H1 (cell line): ENCODE measurements around the gene NMD3. TPM values are rescaled to one million over a fixed set of nuclear protein-coding genes. Genes with fewer than 3 reads are reported as not detected.

ENCODE experiments used
- CTCF ChIA-PET: fragments of 300-600 bp; sonication (Branson Sonifier 250); formaldehyde crosslinking; loops from one replicate; lab custom pipeline; 2021; ENCODE audit not compliant: partially characterized antibody; lab: Charles Lee
- POLR2A ChIA-PET: fragments of 300-600 bp; sonication (Branson Sonifier 250); formaldehyde crosslinking; loops from one replicate; lab custom pipeline; 2021; ENCODE audit warnings: inconsistent platforms; ENCODE audit not compliant: partially characterized antibody; lab: Charles Lee
- DNase-seq, 2 experiments: peaks; one replicate each; pipeline versions ENCODE4 v3.0.0 to v3.0.0-alpha.2; 2010 to 2022; ENCODE audit warnings: low spot score in 2 of 2, low read depth in 1 of 2, mixed read lengths in 1 of 2
- FAIRE-seq: peaks from 2 replicates; lab custom pipeline; 2011; peaks lifted over from hg19 to GRCh38; lab: Jason Lieb, UNC
- H2AFZ ChIP-seq: 2 replicates; pipeline ENCODE4 v1.8.1; 2012; ENCODE audit warnings: low read length, inconsistent platforms
- H2AK5ac ChIP-seq: 2 replicates; pipeline ENCODE4 v1.6.1; 2013; ENCODE audit warnings: low read depth, low read length
- H2BK120ac ChIP-seq: replicated peaks from 2 replicates; pipeline ENCODE3; 2013; ENCODE audit warnings: low read depth, low read length, inconsistent platforms
- H2BK12ac ChIP-seq: 2 replicates; pipeline ENCODE4 v1.6.1; 2013; ENCODE audit warnings: low read depth, low read length
- H2BK15ac ChIP-seq: 2 replicates; pipeline ENCODE4 v1.6.1; 2013; ENCODE audit warnings: low read length
- H2BK20ac ChIP-seq: 2 replicates; pipeline ENCODE4 v1.6.1; 2013; ENCODE audit warnings: low read length
- H2BK5ac ChIP-seq: 2 replicates; pipeline ENCODE4 v1.6.1; 2013; ENCODE audit warnings: low read depth, low read length
- H3K14ac ChIP-seq: 2 replicates; pipeline ENCODE4 v1.6.1; 2013; ENCODE audit warnings: inconsistent platforms; ENCODE audit not compliant: insufficient read length
- H3K18ac ChIP-seq: 2 replicates; pipeline ENCODE4 v1.6.1; 2013; ENCODE audit warnings: low read length; ENCODE audit errors: extremely low read depth
- H3K23ac ChIP-seq: 2 replicates; pipeline ENCODE4 v1.6.1; 2013; ENCODE audit warnings: inconsistent platforms; ENCODE audit not compliant: insufficient read length
- H3K23me2 ChIP-seq: 2 replicates; pipeline ENCODE4 v1.6.1; 2013; ENCODE audit warnings: low read depth, low read length
- H3K27ac ChIP-seq: 2 replicates; pipeline ENCODE4 v1.6.1; 2011; ENCODE audit warnings: low read depth, low read length, inconsistent platforms
- H3K27me3 ChIP-seq, 4 experiments: replicated peaks in 1 of 4; 1 replicate in 1 of 4; 2 replicates in 3 of 4; pipeline versions ENCODE4 v1.6.1 to v1.8.1; 2011 to 2013; ENCODE audit warnings: low read length in 3 of 4, mild to moderate bottlenecking in 3 of 4, inconsistent platforms in 2 of 4, mixed read lengths in 2 of 4, moderate library complexity in 1 of 4; ENCODE audit not compliant: control insufficient read depth in 3 of 4, insufficient read depth in 3 of 4; ENCODE audit errors: extremely low read depth in 1 of 4
- H3K36me3 ChIP-seq, 4 experiments: 2 replicates each; pipeline versions ENCODE4 v1.6.1 to v1.8.1; 2011 to 2013; ENCODE audit warnings: mild to moderate bottlenecking in 4 of 4, low read length in 3 of 4, moderate library complexity in 2 of 4, control low read depth in 1 of 4, inconsistent platforms in 1 of 4; ENCODE audit not compliant: insufficient read depth in 4 of 4, control insufficient read depth in 2 of 4
- H3K4ac ChIP-seq: replicated peaks from 2 replicates; pipeline ENCODE3; 2013; ENCODE audit warnings: low read length, low read depth, mixed read lengths, inconsistent platforms; ENCODE audit not compliant: insufficient read length
- H3K4me1 ChIP-seq, 4 experiments: replicated peaks in 1 of 4; 1 replicate in 1 of 4; 2 replicates in 3 of 4; pipeline versions ENCODE4 v1.6.1 to v1.8.1; 2011 to 2013; ENCODE audit warnings: low read length in 3 of 4, inconsistent platforms in 2 of 4, mixed read lengths in 1 of 4; ENCODE audit not compliant: insufficient read depth in 4 of 4, control insufficient read depth in 3 of 4
- H3K4me2 ChIP-seq, 2 experiments: 2 replicates each; pipeline versions ENCODE4 v1.6.1 to v1.8.1; 2011 to 2013; ENCODE audit warnings: low read depth in 2 of 2, low read length in 2 of 2, control low read depth in 1 of 2, inconsistent platforms in 1 of 2, mild to moderate bottlenecking in 1 of 2; ENCODE audit not compliant: insufficient read depth in 1 of 2
- H3K4me3 ChIP-seq, 4 experiments: fragments of 200-600, 300-600 bp in 1 of 4; sonication (generic), shearing (Covaris generic), sonication (Bioruptor Twin) in 1 of 4; 2 replicates each; pipeline versions ENCODE4 v1.5.1 to v1.8.1; 2011 to 2016; ENCODE audit warnings: low read length in 4 of 4, low read depth in 3 of 4, control low read depth in 2 of 4, inconsistent platforms in 2 of 4, mild to moderate bottlenecking in 2 of 4, mixed read lengths in 1 of 4, moderate library complexity in 1 of 4; ENCODE audit not compliant: insufficient read depth in 2 of 4; ENCODE audit errors: extremely low read depth in 1 of 4
- H3K56ac ChIP-seq: replicated peaks from 2 replicates; pipeline ENCODE3; 2013; ENCODE audit warnings: low read depth, mild to moderate bottlenecking, mixed read lengths, low read length, inconsistent platforms; ENCODE audit not compliant: insufficient read length
- H3K79me1 ChIP-seq: 2 replicates; pipeline ENCODE4 v1.6.1; 2013; ENCODE audit warnings: low read depth, low read length, control low read depth
- H3K79me2 ChIP-seq, 2 experiments: 2 replicates each; pipeline versions ENCODE4 v1.6.1 to v1.8.1; 2012 to 2013; ENCODE audit warnings: low read length in 2 of 2, mild to moderate bottlenecking in 2 of 2, inconsistent platforms in 1 of 2; ENCODE audit not compliant: insufficient read depth in 2 of 2, control insufficient read depth in 1 of 2
- H3K9ac ChIP-seq, 4 experiments: replicated peaks in 1 of 4; 1 replicate in 1 of 4; 2 replicates in 3 of 4; pipeline versions ENCODE4 v1.6.1 to v1.8.1; 2011 to 2013; ENCODE audit warnings: low read depth in 3 of 4, low read length in 3 of 4, control low read depth in 2 of 4, mild to moderate bottlenecking in 2 of 4, moderate library complexity in 2 of 4, inconsistent platforms in 1 of 4; ENCODE audit errors: extremely low read depth in 1 of 4
- H3K9me3 ChIP-seq, 2 experiments: 2 replicates each; pipeline versions ENCODE4 v1.6.1 to v1.8.1; 2012 to 2013; ENCODE audit warnings: mild to moderate bottlenecking in 2 of 2, moderate library complexity in 2 of 2, control low read depth in 1 of 2, inconsistent platforms in 1 of 2, low read depth in 1 of 2, low read length in 1 of 2, mixed read lengths in 1 of 2; ENCODE audit not compliant: insufficient read depth in 2 of 2
- H4K20me1 ChIP-seq, 2 experiments: replicated peaks in 1 of 2; 2 replicates each; pipeline versions ENCODE3 to v1.8.1; 2011 to 2013; ENCODE audit warnings: inconsistent platforms in 2 of 2, low read length in 2 of 2, mild to moderate bottlenecking in 1 of 2; ENCODE audit not compliant: insufficient read depth in 2 of 2, control insufficient read depth in 1 of 2
- H4K5ac ChIP-seq: 2 replicates; pipeline ENCODE4 v1.6.1; 2013; ENCODE audit warnings: low read length, low read depth, mixed read lengths, inconsistent platforms; ENCODE audit not compliant: insufficient read length
- H4K8ac ChIP-seq: 2 replicates; pipeline ENCODE4 v1.8.0; 2013; ENCODE audit warnings: mild to moderate bottlenecking, moderate library complexity, low read length, inconsistent platforms; ENCODE audit not compliant: insufficient read depth; ENCODE audit errors: extremely low read depth
- H4K91ac ChIP-seq: replicated peaks from 2 replicates; pipeline ENCODE3; 2013; ENCODE audit warnings: low read length, mixed read lengths, inconsistent platforms; ENCODE audit not compliant: insufficient read length
- CREB1 ChIP-seq: IDR thresholded peaks from 2 replicates; pipeline ENCODE4 v1.6.1; 2012; ENCODE audit warnings: inconsistent platforms
- CTBP2 ChIP-seq: IDR thresholded peaks from 2 replicates; pipeline ENCODE4 v1.7.0; 2011; ENCODE audit warnings: borderline replicate concordance, mild to moderate bottlenecking, moderate library complexity, mixed read lengths, low read length; ENCODE audit not compliant: insufficient read depth, insufficient read length
- EGR1 ChIP-seq: IDR thresholded peaks from 2 replicates; pipeline ENCODE4 v1.6.1; 2011; ENCODE audit warnings: low read depth, low read length, borderline replicate concordance
- EZH2 ChIP-seq: fragments of 200-600 bp; sonication (generic); IDR thresholded peaks from 2 replicates; pipeline ENCODE4 v1.7.1; 2012; ENCODE audit warnings: low read depth, mild to moderate bottlenecking, moderate library complexity, low read length, inconsistent platforms; ENCODE audit not compliant: severe bottlenecking
- JUN ChIP-seq: IDR thresholded peaks from 2 replicates; pipeline ENCODE4 v1.6.1; 2011; ENCODE audit warnings: low read depth, mild to moderate bottlenecking, improper control_type of control experiment, low read length
- KDM5A ChIP-seq: fragments of 200-600 bp; IDR thresholded peaks from 2 replicates; pipeline ENCODE4 v1.7.1; 2012; ENCODE audit warnings: mild to moderate bottlenecking, low read length, inconsistent platforms, mixed read lengths
- POLR2A ChIP-seq, 2 experiments: IDR thresholded peaks; 1 replicate in 1 of 2; 2 replicates in 1 of 2; pipeline ENCODE4 v1.6.1; 2011; ENCODE audit warnings: low read depth in 2 of 2, low read length in 2 of 2, mild to moderate bottlenecking in 2 of 2; ENCODE audit errors: control extremely low read depth in 1 of 2
- RXRA ChIP-seq: IDR thresholded peaks from 2 replicates; pipeline ENCODE4 v1.6.1; 2011; ENCODE audit warnings: low read depth, mild to moderate bottlenecking, low read length, moderate library complexity; ENCODE audit not compliant: insufficient read depth
- SP2 ChIP-seq: IDR thresholded peaks from 2 replicates; pipeline ENCODE4 v1.6.1; 2012; ENCODE audit warnings: mild to moderate bottlenecking, low read length, inconsistent platforms
- SRF ChIP-seq: IDR thresholded peaks from 2 replicates; pipeline ENCODE4 v1.6.1; 2011; ENCODE audit warnings: mild to moderate bottlenecking, low read depth, low read length, moderate library complexity
- SUZ12 ChIP-seq: fragments of 200-600 bp; sonication (generic); IDR thresholded peaks from 2 replicates; pipeline ENCODE4 v1.6.1; 2012; ENCODE audit warnings: mild to moderate bottlenecking, inconsistent platforms, low read length, moderate library complexity, mixed read lengths
- TAF1 ChIP-seq: IDR thresholded peaks from 2 replicates; pipeline ENCODE4 v1.6.1; 2011; ENCODE audit warnings: mild to moderate bottlenecking, low read depth, low read length
- WGBS, 2 experiments: shearing (Covaris generic) in 1 of 2; methylation state at CpG; one replicate each; pipeline versions ENCODE4 v1.1.6 to v1.1.7; 2013 to 2015; ENCODE audit warnings: low lambda C conversion rate in 2 of 2, mixed read lengths in 2 of 2, inconsistent platforms in 1 of 2, low coverage in 1 of 2, missing lambda C conversion rate in 1 of 2; ENCODE audit not compliant: insufficient replicate concordance in 2 of 2, insufficient coverage in 1 of 2, insufficient read length in 1 of 2; ENCODE audit errors: extremely low coverage in 1 of 2, missing lambda C conversion rate in 1 of 2; 5-methylcytosine and 5-hydroxymethylcytosine counted together
- polyA plus RNA-seq, 7 experiments: library from polyadenylated mRNA; depleted of rRNA in 3 of 7; stranded (reverse) in 5 of 7; unstranded in 2 of 7; fragments of >200 nt in 5 of 7; fragments of 200-250 nt in 2 of 7; gene quantifications; 1 replicate in 5 of 7; 2 replicates in 1 of 7; 4 replicates in 1 of 7; pipeline versions ENCODE4 v1.2.1 to v1.2.3, GENCODE V29; 2011 to 2013; ENCODE audit warnings: missing spikeins in 2 of 7, mixed read lengths in 2 of 7
- total RNA-seq: library from RNA; stranded (reverse); fragmentation: NEBNext Ultra II Directional; extraction: Animal tissue kit (Norgen Biotek cat#: 25700); gene quantifications from 2 replicates; pipeline ENCODE4 v1.2.1, GENCODE V29; 2021

The NMD3 gene
- total and polyA plus RNA-seq, 2 of the 8 experiments (the other 6 are each of a cell fraction or from before 2014, with no cell fraction given), result 12.1 to 64.2 TPM

DNA sequence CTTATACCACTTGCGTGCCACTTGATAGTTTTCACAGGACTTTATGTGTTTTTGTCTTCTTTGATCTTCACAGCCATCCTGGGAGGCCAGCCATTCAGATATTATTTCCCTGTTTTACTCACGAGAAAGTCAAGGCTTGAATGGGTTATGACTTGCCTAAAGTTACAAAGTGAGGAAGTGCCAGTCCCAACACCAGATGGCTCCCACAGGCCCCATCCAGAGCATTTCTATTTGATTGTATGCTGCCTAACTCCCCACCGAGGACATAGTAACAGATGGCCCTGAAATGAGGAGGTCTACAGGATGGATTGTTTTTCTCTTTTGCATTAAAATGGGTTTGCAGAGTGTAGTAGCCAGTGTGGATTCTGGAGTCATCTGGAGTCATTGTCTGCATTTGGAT lies 75.7 kb downstream of the NMD3 start:
- peaks cover 0 to 3% (median 0%) of the 10 kb centered on the region in 4 experiments; a peak in 1 of 8 replicates for H3K36me3 ChIP-seq
- no peaks in the 10 kb centered on the region for H3K23me2 ChIP-seq
- CTCF ChIA-PET, result interaction anchor here (1.5 kb wide), 1 partner anchor 9 kb away, joined by 7 read pairs; no protein-coding TSS in a partner anchor
- TF ChIP-seq SRF (no peak), CTBP2 (no peak), CREB1 (no peak), EGR1 (no peak), SUZ12 (no peak), EZH2 (no peak), RXRA (no peak), TAF1 (no peak), KDM5A (no peak), POLR2A (IDR thresholded peaks at IDR 0.05; ENCODE audit: control extremely low read depth in 1 of 2, low read depth in 2 of 2, low read length in 2 of 2) (no peak), JUN (no peak), SP2 (no peak)
- no peak overlapping the region for H2BK15ac ChIP-seq
- H2BK5ac ChIP-seq, result no peak overlapping the region
- H2BK20ac ChIP-seq, result no peak overlapping the region
- H2AFZ ChIP-seq, result no peak overlapping the region
- no peak overlapping the region for H4K5ac ChIP-seq
- no peak overlapping the region for H3K4me3 ChIP-seq
- no peaks in the 10 kb centered on the region for H4K20me1 ChIP-seq
- no peak overlapping the region for H3K4me2 ChIP-seq
- no peak for DNase-seq
- H3K9me3 ChIP-seq, result peaks cover 15 to 18% of the 10 kb centered on the region in 2 experiments; a peak in 3 of 4 replicates
- no peak overlapping the region for H3K27ac ChIP-seq
- FAIRE-seq, result no peak
- H2BK120ac ChIP-seq, result no peak overlapping the region
- H3K4me1 ChIP-seq, result no peaks in the 10 kb centered on the region
- no peak overlapping the region for H3K56ac ChIP-seq
- no peaks in the 10 kb centered on the region for H3K79me1 ChIP-seq
- H3K14ac ChIP-seq, result no peak overlapping the region
- H3K79me2 ChIP-seq, result no peaks in the 10 kb centered on the region
- POLR2A ChIA-PET, result no interaction called here
- H4K8ac ChIP-seq, result no peak overlapping the region
- H3K23ac ChIP-seq, result no peak overlapping the region
- no peak overlapping the region for H3K18ac ChIP-seq
- no peaks in the 10 kb centered on the region for H3K27me3 ChIP-seq
- H3K4ac ChIP-seq, result no peak overlapping the region
- WGBS, 2 experiments, result 90% methylated on average over 3 of the region's 3 CpGs; no CpG with 5 or more reads in 1 of the 2 experiments
- no peak overlapping the region for H4K91ac ChIP-seq
- H2BK12ac ChIP-seq, result no peak overlapping the region
- H2AK5ac ChIP-seq, result no peak overlapping the region
- H3K9ac ChIP-seq, result no peak overlapping the region
